ENCODE data around the gene CENPX. TPM values are rescaled to one million over a fixed set of nuclear protein-coding genes. Genes with fewer than 3 reads are reported as not detected.

Gene CENPX
- total RNA-seq, 2 donors from 2014 or later = 36.5 to 47.6 TPM

- no peak overlapping the region for H3K4me3 ChIP-seq
- no peaks in the 10 kb centered on the region for H3K9me3 ChIP-seq
- DNase-seq (ENCODE audit: low spot score) = no peak
- no peaks in the 10 kb centered on the region for H3K27me3 ChIP-seq
- H3K4me1 ChIP-seq = peaks cover 0 to 30% of the 10 kb centered on the region in 2 donors
- no peaks in the 10 kb centered on the region for H3K36me3 ChIP-seq
- TF ChIP-seq, protein P1, sequence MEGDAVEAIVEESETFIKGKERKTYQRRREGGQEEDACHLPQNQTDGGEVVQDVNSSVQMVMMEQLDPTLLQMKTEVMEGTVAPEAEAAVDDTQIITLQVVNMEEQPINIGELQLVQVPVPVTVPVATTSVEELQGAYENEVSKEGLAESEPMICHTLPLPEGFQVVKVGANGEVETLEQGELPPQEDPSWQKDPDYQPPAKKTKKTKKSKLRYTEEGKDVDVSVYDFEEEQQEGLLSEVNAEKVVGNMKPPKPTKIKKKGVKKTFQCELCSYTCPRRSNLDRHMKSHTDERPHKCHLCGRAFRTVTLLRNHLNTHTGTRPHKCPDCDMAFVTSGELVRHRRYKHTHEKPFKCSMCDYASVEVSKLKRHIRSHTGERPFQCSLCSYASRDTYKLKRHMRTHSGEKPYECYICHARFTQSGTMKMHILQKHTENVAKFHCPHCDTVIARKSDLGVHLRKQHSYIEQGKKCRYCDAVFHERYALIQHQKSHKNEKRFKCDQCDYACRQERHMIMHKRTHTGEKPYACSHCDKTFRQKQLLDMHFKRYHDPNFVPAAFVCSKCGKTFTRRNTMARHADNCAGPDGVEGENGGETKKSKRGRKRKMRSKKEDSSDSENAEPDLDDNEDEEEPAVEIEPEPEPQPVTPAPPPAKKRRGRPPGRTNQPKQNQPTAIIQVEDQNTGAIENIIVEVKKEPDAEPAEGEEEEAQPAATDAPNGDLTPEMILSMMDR (IDR thresholded peaks at IDR 0.05) = no peak
- no peak overlapping the region for H3K27ac ChIP-seq
Measured at GRCh38 chr17:82007228-82007494, 15.5 kb downstream of the CENPX start.

DNA sequence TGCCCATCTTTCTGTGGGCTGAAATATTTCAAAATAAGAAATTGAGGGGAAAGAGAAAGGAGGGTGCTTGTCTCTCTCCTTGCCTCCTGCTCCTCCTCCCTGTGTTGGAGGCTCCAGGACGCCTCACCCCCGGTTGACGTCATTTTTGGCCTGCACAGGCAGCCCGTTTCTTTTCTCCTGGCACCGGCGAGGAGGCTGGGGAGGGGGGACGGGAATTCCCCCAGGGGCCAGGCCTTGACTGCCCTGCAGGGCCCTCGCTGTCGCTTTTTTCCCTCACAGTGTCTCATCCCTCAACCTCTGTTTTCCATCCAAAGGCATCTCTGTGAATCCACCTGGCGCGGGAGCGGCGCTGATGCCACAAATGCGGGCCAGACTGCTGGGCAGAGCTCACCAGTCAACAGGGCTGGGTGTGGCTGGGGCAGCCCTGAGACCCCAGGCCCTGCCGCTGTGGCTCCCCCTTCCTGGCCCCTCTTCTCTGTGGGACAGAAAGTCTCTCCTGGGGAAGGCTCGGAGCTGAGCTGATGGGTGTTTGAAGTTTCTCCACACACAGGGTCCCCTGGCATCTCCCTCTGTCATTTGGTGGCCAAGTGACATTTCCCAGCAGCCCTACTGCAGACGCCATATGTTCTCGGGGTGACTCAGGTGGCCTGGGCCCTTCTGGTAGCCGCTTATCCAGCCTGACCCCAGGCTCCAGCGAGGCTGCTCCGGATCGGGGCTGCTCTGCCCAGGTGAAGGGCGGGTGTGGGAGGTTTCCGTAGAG lies 16.0 kb downstream of the CENPX start:
- H3K9me3 ChIP-seq = no peaks in the 10 kb centered on the region
- TF ChIP-seq, protein P1 (IDR thresholded peaks at IDR 0.05) = no peak
- H3K4me3 ChIP-seq = no peak overlapping the region
- no peaks in the 10 kb centered on the region for H3K27me3 ChIP-seq
- H3K4me1 ChIP-seq = peaks cover 0 to 30% of the 10 kb centered on the region in 2 donors
- no peak overlapping the region for H3K27ac ChIP-seq
- no peaks in the 10 kb centered on the region for H3K36me3 ChIP-seq
- no peak for DNase-seq (ENCODE audit: low spot score)

DNA sequence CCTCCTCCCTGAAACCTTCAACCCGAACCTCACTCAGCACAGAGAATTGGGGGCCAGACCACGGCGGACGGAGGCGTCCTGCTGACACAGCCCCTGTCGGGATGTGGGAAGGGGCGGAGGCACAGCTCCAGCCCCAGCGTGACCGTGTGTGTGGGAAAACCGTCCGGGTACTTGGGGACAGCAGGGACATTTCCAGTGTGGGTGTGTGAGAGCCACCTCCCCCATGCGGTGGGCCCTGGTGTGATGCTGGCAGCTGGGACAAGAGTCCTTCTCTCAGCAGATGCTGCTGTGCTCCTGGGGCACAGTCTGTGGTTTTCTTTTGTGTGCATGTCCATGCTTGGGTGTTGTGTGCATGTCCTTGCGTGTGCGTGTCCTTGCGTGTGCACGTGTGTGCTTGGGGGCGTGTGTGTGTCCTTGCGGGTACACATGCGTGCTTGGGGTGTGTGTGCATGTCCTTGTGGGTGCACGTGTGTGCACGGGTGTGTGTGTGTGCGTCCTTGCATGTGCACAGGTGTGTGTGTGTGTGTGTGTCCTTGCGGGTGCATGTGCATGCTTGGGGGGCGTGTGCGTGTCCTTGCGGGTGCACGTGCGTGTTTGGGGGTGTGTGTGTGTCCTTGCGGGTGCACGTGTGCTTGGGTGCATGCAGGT lies 16.9 kb downstream of the CENPX start:
- Histone ChIP-seq H3K27ac (no peak overlapping the region), H3K27me3 (no peaks in the 10 kb centered on the region), H3K36me3 (no peaks in the 10 kb centered on the region), H3K4me1 (peaks cover 0 to 30% of the 10 kb centered on the region in 2 donors), H3K4me3 (no peak overlapping the region), H3K9me3 (no peaks in the 10 kb centered on the region)
- no peak for DNase-seq (ENCODE audit: low spot score)
- TF ChIP-seq, protein P1 (IDR thresholded peaks at IDR 0.05) = no peak

- H3K36me3 ChIP-seq = no peaks in the 10 kb centered on the region
- no peak for DNase-seq (ENCODE audit: low spot score)
- no peak overlapping the region for H3K27ac ChIP-seq
- no peaks in the 10 kb centered on the region for H3K27me3 ChIP-seq
- H3K9me3 ChIP-seq = no peaks in the 10 kb centered on the region
- TF ChIP-seq, protein P1 (IDR thresholded peaks at IDR 0.05) = no peak
- peaks cover 0 to 30% of the 10 kb centered on the region in 2 donors for H3K4me1 ChIP-seq
- no peak overlapping the region for H3K4me3 ChIP-seq
Measured at GRCh38 chr17:82004517-82005455, 17.9 kb downstream of the CENPX start.

DNA sequence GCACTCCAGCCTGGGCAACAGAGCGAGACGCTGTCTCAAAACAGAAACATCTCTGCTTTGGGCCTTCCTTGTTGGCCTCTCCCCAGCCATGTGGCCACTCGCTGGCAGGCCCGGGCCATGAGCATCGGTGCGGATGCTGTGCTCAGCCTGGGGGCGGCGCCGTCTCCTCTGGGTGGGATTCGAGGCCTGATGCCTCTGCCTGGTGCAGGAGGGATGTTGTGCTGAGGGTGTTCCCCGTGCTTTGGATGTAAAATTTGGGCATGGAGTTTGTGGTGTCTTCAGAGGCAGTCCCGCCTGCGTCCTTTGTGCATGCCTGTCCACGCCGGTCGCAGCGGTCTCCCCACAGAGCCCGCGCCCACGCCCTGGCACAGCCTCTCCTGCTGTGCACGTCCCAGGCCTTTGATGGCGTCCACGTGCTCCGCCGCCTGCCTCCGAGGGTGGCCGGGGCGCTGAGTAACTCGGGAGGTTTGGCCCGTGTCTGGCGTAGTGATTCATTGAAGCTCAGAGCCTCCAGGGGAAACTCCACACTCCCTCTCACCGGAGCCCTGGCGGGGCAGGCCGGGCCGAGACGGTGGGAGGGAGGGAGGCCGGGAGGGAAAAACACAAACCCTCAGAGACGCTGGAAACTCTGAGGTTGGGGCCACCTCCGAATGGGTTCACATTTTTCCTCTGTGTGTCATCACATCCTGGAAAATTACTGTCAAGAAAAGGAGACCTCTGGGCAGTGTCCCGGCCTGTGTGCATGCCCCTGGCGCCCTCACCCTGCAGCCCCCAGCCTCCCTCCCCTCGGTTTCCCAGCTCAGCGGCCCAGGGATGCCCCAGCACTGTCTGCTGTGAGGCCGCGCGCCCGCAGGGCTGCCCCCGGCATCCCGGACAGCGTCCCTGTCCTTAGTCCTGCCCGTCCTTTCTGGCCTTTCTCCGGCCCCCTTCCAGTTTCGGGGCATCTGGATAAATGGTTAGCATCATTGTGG lies 19.0 kb downstream of the CENPX start:
- Histone ChIP-seq H3K4me1 (peaks cover 0 to 30% of the 10 kb centered on the region in 2 donors), H3K4me3 (no peak overlapping the region), H3K9me3 (no peaks in the 10 kb centered on the region), H3K27me3 (no peaks in the 10 kb centered on the region), H3K27ac (no peak overlapping the region), H3K36me3 (no peaks in the 10 kb centered on the region)
- peak; percentile 78 for DNase-seq (ENCODE audit: low spot score)
- TF ChIP-seq, protein P1 (IDR thresholded peaks at IDR 0.05) = no peak
